Measurements from ENCODE around the gene GYPA.
"Not testable (repeated sequence)": the region's sequence is repeated elsewhere in the genome, so short reads cannot be mapped to it uniquely, and the experiment has no call there.

DNA sequence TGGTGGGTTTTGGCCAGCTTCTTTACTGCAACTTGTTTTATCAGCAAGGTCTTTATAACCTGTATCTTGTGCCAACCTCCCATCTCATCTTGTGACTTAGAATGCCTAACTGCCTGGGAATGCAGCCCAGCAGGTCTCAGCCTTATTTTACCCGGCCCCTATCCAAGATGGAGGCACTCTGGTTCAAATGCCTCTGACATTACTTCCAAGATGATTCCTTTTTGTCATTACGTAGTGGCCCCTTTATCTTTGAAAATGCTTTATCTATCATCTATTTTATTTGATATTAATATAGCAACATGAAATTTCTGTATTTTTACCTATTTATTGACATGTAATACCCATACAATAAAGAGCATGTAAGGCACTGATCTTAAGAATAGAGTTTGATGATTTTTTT is 49.3 kb downstream of the GYPA start:
- TF ChIP-seq, protein P1, sequence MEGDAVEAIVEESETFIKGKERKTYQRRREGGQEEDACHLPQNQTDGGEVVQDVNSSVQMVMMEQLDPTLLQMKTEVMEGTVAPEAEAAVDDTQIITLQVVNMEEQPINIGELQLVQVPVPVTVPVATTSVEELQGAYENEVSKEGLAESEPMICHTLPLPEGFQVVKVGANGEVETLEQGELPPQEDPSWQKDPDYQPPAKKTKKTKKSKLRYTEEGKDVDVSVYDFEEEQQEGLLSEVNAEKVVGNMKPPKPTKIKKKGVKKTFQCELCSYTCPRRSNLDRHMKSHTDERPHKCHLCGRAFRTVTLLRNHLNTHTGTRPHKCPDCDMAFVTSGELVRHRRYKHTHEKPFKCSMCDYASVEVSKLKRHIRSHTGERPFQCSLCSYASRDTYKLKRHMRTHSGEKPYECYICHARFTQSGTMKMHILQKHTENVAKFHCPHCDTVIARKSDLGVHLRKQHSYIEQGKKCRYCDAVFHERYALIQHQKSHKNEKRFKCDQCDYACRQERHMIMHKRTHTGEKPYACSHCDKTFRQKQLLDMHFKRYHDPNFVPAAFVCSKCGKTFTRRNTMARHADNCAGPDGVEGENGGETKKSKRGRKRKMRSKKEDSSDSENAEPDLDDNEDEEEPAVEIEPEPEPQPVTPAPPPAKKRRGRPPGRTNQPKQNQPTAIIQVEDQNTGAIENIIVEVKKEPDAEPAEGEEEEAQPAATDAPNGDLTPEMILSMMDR (IDR thresholded peaks at IDR 0.05), result not testable (repeated sequence)
- TF ChIP-seq POLR2A (IDR thresholded peaks at IDR 0.05), result not testable (repeated sequence)
